GM18498 (cell line): ENCODE measurements around the gene TXNL4A.
"Not testable (repeated sequence)": the region's sequence is repeated elsewhere in the genome, so short reads cannot be mapped to it uniquely, and the experiment has no call there.

Experiments used
- ATAC-seq: cut with Tn5 transposase; IDR thresholded peaks from one replicate; pipeline ENCODE4 v1.9.1; 2021; ENCODE audit warnings: mild to moderate bottlenecking, moderate library complexity; ENCODE audit not compliant: unreplicated experiment

The TXNL4A gene

DNA sequence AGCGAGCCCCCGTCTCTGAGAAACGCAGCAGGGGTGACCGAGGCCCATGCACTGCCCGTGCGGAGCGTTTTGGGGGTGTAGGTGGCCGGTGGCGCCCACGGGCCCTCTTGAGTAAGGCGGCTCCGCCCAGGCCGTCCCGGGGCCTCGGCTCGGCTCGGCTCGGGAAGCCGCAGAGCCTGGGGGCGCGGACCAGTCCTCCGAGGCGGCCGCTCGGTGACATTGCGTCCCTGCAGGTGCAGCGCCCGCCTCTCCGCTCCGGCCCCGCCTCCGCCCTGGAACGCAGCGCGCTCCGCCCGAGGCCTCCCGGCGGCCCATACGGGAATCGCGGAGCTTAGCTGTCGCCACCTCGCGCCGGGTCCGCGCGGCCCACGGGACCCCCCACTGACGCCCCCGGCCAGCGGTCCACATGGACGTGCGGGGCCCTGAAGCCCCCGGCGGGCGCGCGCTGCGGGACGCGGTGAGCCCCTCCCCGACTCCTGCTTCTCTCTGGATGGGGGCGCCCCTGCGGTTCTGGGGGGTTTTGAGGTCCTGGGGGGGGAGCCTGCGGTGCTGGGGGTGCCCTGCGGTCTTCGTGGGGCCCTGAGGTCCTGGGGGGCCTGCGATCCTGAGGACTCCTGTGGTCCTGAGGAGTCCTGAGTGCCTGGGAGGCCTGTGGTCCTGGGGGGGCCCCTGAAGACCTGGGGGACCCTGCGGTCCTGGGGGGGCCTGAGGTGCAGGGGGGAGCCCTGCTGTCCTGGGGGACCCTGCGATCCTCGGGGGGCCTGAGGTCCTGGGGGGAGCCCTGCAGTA lies 23.8 kb downstream of the TXNL4A start, which contains the start of gene HSBP1L1:
Gene HSBP1L1 (plus strand): TSS at position 314 of the 789 bp plus-strand sequence. CDS start 93 bp downstream, at position 407.
- ATAC-seq: peak; percentile 69

DNA sequence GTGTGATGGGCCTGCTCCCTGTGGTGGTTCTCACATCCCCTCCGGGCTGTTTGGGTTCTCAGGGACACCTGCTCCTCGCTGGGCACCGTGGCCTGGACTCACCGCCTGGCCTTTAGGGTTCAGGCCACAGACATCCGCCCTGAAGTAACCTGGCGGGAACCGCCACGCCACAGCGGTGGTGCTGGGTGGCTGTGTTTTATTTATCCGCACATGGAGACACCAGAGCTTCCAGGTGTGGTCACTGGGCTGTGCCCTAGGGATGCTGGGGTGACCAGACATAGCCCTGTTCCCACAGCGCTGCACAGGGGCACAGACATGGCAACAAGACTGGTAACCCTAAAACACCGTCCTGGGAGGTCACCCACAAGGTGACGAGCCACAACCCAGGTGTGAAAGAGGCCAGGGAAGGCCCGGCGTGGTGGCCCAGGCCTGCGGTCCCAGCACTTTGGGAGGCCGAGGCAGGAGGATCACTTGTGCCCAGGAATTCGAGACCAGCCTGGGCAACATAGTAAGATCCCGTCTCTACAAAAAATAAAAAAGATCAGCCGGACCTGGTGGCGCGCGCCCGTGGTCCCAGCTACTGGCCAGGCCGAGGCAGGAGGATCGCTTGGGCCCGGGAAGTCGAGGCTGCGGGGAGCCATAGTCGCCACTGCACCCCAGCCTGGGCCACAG lies 24.6 kb downstream of the TXNL4A start:
- no peak for ATAC-seq

DNA sequence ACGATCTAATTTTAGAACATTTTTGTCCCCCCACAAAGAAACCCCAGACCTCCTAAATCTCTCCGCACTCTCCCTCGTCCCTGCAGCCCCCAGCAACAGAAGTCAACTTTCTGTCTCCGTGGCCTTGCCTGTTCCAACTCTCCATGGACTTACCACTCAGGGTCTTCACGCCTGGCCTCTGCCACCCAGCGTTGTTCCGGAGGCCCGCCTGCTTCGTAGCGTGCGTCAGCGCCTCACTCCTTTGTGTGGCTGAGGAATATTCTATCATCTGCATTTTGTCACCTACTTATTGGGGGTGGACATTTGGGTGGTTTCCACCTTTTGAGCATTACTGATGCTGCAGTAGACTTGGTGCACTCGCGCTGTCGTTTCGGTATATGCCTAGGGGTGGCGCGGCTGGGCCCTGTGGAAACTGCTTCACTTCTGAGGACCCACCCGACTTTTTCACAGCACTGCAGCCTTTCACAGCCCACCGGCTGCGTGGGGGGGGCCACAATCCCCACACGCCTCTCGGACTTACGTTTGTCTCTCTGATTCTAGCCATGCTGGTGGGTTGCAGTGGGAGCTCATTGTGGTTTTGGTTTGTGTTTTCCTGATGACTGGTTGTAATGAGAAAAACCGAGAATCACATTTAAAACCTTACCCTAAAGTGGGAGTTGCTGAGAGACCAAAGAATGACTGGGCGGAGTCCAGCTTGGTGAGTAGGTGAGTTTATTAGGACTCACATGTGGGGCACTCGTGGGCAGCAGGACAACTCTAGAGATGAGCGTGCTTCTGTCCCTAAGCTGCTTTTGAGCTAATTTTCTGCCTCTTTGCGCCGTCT lies 25.3 kb downstream of the TXNL4A start:
- ATAC-seq: peak; percentile 67

DNA sequence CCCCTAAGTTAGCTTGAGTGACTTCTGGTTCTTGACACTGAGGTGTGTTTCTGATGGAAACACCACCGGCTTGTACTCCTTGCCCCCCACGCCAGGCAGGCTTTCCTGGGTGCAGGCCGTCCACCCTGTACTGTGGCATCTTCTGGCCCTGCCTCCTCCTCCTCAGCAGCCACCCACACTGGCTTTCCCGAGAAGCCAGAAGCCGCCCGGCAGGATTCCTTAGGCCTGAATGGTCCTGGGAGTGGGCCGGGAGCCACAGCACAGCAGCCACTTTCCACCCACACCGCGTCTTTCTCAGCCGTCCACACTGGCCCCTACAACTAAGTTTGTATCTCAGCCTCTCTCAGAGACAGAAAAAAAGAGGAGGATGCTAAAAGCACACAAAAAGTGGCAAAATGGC lies 26.1 kb downstream of the TXNL4A start:
- ATAC-seq: no peak

DNA sequence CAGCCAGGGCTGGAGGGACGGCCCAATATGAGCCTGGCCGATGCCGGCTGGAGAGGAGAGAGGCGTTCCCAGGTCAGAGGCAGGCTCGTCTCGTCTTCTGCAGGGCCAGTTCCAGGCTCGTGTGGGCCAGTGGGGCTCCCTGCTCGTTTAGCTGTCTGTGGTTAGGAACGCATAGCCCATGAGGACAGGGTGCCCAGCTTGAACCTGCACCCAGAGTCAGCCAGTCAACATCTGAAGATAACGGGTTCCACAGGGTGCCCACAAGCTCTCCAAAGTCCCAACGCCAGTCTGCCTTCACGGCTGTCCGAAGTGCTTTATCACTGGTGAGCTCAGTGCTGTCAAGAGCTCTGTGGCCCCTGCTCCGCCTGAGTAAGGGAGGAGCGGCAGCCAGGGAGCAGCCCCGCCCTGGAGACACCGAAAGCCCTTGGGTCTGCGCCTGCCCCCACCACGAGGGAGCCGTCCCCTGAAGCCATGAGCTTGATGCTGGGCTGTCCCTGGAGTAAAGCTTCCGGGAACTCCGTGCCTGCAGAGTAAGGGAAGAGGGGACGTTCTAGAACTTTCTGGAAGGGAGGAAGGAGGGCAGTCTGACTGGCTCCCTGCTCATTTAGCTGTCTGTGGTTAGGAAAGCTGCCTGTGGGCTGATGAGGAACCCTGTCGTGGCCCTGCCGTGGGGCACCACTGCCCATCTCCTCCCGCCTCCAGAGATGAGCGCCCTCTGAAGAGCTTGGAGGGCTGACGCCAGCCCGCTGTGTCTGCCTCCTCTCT lies 26.7 kb downstream of the TXNL4A start:
- ATAC-seq: no peak

DNA sequence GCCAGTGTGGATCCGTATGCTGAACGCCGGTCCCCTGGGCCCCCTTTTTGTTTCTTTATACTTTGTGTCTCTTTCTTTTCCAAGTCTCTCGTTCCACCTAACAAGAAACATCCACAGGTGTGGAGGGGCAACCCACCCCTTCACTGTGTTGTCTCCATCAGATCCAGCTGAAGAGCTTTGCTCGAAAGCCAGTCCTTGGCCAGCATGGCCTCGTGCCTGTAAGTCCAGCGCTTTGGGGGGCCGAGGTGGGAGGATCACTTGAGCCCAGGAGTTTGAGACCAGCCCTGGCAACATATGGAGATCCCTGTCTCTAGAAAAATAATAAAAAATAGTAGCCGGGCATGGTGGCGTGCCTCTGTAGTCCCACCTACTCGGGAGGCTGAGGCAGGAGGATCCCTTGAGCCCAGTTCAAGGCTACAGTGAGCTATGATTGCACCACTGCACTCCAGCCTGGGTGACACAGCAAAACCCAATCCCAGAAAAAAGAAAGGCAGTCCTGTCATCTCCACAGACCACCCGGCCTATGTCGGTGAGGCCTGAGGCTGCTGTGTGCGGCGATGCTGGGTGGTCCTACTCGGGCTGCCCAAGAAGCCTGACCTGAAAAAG lies 27.3 kb downstream of the TXNL4A start:
- ATAC-seq: no peak

DNA sequence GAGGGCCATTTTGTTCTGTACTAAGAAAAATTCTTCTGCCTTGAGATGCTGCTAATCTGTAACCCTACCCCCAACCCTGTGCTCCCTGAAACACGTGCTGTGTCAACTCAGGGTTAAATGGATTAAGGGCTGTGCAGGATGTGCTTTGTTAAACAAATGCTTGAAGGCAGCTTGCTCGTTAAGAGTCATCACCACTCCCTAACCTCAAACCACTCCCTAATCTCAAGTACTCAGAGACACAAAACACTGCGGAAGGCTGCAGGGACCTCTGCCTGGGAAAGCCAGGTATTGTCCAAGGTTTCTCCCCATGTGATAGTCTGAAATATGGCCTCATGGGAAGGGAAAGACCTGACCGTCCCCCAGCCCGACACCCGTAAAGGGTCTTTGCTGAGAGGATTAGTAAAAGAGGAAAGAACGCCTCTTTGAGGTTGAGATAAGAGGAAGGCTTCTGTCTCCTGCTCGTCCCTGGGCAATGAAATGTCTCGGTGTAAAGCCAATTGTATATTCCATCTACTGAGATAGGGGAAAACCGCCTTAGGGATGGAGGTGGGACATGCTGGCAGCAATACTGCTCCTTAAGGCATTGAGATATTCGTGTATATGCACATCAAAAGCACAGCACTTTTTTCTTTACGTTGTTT lies 28.1 kb downstream of the TXNL4A start:
- not testable (repeated sequence) for ATAC-seq

DNA sequence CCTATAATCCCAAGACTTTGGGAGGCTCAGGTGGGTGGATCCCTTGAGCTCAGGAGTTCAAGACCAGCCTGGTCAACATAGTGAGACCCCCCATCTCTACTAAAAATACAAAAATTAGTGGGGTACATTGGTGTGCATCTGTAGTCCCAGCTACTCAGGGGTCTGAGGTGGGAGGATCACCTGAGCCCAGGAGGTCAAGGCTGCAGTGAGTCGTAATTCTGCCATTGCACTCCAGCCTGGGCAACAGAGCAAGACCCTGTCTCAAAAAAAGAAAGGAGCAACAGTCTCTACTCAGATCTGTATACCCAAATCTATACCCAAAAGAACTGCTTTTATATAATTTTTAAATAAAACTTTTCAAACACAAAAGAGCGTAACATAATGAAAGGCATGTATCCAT lies 29.4 kb downstream of the TXNL4A start:
- no peak for ATAC-seq

DNA sequence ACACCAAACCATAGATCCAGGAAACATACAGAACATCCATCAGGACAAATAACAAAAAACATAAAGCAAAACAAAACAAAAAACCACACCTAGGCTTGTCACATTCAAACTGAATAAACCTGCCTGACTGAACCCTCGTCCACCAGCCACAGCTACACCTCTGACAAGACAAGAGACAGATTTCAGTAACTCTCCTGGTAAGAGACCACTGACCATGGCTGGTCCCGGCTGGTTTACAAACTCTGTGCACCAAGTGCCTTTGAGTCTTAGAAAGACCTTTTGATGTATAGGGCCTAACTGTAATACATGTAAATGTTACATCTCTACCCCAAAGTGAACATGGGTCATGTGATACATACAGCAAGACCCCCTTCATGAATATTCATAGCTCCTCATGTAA lies 32.1 kb downstream of the TXNL4A start:
- no peak for ATAC-seq

DNA sequence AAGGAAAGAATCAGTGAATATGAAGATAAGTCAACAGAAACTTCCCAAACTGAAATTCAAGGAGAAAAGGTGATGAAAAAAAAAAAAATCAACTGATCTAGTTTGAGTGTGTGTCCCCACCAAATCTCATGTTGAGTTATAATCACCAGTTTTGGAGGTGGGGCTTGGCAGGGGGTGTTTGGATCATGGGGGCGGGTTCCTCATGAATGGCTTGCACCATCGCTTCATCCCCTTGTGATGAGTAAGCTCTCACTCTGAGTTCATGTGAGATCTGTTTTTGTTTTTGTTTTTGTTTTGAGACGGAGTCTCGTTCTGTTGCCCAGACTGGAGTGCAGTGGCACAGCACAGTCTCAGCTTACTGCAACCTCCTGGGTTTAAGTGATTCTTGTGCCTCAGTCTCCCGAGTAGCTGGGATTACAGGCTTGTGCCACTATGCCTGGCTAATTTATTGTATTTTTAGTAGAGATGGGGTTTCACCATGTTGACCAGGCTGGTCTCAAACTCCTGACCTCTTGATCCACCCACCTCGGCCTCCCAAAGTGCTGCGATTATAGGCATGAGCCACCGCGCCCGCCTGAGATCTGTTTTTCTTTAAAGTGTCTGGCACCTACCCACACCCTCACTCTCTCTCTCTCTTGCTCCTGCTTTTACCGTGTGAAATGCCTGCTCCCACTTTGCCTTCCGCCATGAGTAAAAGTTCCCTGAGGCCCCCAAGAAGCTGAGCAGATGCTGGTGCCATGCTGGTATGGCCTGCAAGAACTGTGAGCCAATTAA lies 32.9 kb downstream of the TXNL4A start:
- no peak for ATAC-seq

DNA sequence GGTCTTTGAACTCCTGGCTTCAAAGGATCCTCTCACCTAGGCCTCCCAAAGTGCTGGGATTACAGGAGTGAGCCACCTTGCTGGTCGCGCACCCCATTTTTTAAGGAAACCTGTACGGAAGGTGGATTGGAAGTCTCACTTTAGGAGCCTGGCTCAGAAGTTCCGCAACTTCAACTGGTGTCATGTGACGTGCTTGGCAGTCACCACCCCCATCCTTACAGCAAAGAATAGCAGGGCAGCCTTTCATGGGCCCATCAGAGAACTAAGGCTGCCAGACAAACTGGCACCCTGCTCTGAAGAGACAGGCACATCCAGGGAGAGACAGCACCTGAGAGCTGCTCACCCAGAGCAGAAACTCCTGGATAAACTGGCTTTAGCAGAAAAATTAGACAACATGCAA lies 33.6 kb downstream of the TXNL4A start:
- no peak for ATAC-seq

DNA sequence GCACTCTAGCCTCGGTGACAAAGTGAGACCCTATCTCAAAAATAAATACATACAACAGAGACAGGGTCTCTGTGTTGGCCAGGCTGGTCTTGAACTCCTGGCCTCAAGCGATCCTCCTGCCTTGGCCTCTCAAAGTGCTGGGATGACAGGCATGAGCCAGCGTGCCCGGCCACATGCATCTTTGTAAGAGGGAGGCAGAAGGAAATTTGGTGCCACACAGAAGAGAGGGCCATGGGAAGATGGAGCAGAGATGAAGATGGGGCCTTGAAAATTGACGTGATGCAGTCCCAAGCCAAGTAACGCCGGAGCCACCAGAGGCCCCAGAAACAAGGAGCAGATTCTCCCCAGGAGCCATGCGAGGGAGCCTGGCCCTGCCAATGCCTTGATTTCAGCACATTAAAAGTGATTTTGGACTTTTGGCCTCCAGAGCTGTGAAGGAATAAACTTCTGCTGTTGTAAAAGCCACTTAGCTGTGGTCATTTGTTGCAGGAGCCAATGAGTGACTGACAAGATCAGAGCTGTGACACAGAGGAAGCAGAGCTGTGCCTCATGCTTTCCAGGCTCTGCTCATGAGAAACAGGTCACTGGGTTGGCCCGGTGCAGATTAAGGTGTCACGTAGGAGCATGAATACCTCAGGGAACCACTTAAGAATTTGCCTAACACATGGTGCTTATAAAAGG lies 34.3 kb downstream of the TXNL4A start:
- no peak for ATAC-seq

DNA sequence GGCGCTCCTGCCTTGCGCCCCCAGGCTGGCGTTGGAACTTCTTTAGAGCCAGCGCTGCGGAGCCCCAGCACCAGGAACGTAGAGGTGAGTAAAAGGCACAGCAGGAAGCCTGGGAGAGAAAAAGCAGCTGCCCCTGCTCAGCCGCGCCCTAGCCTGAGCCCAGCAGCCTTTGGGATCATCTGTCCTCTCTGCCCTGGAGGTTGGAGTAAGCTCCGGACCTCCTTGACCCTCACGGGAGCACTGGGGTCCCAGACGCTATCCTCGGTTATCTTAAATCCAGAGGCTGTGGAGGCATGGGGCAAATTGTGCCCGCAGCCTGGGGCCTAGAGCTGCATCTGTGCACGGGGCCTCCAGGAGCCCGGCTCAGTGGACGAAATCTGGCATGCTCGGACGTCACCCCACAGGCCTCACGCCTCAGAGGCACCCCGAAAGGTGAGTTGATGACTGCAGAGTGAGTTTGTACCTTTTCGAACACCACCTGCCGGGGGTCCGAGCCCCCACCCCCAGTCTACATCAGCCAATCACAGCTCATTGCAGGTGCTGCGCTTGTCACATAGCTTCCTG lies 35.3 kb downstream of the TXNL4A start:
- no peak for ATAC-seq

DNA sequence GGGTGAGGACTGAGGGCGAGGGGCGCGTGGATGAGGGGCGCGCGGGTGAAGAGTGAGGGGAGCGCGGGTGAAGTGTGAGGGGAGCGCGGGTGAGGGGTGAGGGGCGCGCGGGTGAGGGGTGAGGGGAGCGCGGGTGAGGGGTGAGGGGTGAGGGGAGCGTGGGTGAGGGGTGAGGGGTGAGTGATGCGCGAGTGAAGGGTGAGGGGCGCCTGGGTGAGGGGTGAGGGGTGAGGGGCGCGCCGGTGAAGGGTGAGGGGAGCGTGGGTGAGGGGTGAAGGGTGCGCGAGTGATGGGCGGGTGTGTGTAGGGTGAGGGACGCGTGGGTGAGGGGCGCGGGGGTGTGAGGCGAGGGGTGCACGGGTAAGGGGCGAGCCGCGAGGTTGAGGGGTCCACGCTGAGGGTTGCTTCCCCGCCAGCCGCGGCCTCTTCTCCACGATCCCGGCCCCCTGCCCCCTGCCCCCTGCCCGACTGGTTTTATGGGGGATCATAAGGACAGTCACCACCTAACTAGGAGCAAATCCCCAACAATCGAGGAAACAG lies 35.8 kb downstream of the TXNL4A start:
- no peak for ATAC-seq

DNA sequence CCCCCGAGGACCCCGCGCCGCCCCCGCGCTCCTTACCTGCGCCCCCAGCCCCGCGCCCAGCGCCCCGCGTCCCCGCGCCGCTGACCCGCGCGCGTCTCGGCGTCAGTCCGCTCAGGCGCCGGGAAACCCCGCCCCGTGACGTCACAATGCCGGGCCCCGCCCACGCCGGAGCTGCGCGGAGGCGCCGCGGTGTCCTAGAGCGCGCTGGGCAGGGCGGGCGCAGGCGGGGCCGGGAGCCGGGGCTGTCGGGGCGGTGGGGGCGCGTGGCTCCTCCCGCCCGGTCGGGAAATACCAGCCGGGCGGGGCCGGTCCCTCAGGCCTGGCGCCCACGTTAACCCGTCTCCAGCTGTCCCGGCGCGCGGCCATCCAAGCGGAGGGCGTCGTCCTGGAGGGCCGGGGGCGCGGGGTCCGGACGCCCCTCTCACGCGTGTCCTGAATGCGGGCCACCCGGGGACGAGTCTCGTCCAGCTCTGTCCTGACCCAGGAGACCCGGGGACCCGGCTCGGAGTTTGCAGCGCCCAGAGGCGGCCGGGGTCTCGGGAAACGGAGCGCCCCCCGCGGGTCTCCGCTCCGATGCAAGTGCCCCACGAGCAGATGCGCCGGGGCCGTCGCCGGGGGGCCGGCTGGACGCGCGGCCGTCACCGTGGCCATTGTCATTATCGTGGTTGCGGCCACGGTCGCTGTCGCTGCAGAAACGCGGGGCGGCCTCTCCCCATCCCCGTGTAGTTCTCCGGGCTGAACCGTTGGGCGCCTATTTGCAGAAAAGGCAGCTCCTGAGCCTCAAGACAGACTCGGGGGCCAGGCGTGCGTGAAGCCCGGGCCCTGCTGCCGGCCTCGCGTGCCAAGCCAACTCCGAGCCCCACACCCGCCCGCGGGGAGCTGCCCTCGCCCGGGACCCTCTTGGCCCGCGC lies 36.6 kb downstream of the TXNL4A start, which contains the start of gene SLC66A2:
Gene SLC66A2 (minus strand): TSS at position 109 of the 911 bp plus-strand sequence. CDS start 727 bp downstream, outside the sequence.
- peak; percentile 89 for ATAC-seq

DNA sequence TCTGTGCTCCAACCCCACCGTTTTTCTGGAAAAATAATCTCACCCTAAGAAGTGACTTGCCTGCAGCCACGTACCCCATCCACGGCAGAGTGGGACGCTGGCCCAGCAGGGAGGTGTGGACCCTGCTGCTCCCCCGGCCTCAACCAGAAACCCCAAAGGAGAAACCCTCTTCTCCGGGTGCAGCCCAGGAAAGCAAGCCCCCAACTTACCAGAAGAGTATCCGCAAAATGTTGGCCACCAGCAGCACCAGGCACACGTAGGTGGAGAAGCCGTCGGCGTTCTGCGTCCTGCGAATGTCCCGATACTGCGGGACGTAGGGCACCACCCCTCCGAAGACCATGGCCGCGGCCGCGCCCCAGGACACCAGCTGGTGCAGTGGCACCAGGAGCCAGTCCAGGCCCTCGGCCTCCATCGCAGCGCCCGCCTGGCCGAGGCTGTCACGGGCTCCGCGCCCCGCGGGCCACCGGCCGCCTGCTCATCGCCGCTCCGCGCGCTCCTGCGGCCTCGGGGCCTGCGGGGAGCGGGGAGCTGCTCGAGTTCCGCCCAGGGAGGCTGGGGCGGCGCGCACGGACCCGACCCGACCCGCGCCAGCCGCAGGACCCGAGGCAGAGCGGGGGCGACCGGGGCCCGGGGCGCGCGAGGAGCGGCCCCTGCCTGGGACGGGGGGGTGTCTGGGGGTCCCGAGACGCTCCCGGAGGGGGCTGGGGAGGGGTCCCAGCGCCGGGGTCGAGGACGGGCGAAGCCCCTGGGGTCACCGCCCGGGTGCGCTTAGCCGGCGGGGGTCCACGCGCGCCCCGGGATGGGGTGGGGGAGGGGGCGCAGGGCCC lies 37.6 kb downstream of the TXNL4A start:
- peak; percentile 30 for ATAC-seq
